Neural cell (in vitro differentiated cells): ENCODE results near the gene CDK1. TPM values are rescaled to one million over a fixed set of nuclear protein-coding genes. Genes with fewer than 3 reads are reported as not detected.

Experiments
- H2AFZ ChIP-seq: fragments of 200-600, 300-800 bp; sonication (generic), shearing (Covaris generic); 2 replicates; pipeline ENCODE4 v1.6.0; 2014; ENCODE audit warnings: low read depth, mild to moderate bottlenecking, antibody characterized with exemption, low read length, moderate library complexity
- H3F3A ChIP-seq: fragments of 200-600 bp; shearing (Covaris generic); 2 replicates; pipeline ENCODE4 v1.6.1; 2016; ENCODE audit warnings: mild to moderate bottlenecking, moderate library complexity, mixed read lengths, antibody characterized with exemption, low read length; ENCODE audit not compliant: insufficient read depth, poor library complexity, severe bottlenecking
- H3K27ac ChIP-seq: fragments of 200-600, 300-800 bp; sonication (generic), shearing (Covaris generic); 2 replicates; pipeline ENCODE4 v1.5.1; 2014; ENCODE audit warnings: mild to moderate bottlenecking, low read length, moderate library complexity
- H3K27me3 ChIP-seq: fragments of 300-800, 200-600 bp; sonication (generic), shearing (Covaris generic); 2 replicates; pipeline ENCODE4 v1.6.0; 2014; ENCODE audit warnings: mild to moderate bottlenecking, low read depth, low read length, moderate library complexity; ENCODE audit not compliant: insufficient read depth
- H3K36me3 ChIP-seq: fragments of 300-800, 200-600 bp; sonication (generic), shearing (Covaris generic); 2 replicates; pipeline ENCODE4 v1.5.1; 2014; ENCODE audit warnings: mild to moderate bottlenecking, antibody characterized with exemption, low read length, moderate library complexity; ENCODE audit not compliant: insufficient read depth
- H3K4me2 ChIP-seq: fragments of 300-800, 200-600 bp; sonication (generic), shearing (Covaris generic); 2 replicates; pipeline ENCODE4 v1.6.0; 2014; ENCODE audit warnings: mild to moderate bottlenecking, low read length
- H3K4me3 ChIP-seq: fragments of 300-800, 200-600 bp; sonication (generic), shearing (Covaris generic); 2 replicates; pipeline ENCODE4 v1.5.1; 2014; ENCODE audit warnings: mild to moderate bottlenecking, low read length, moderate library complexity
- H3K79me2 ChIP-seq: fragments of 200-600 bp; shearing (Covaris generic); replicated peaks from 2 replicates; pipeline ENCODE4 v1.6.0; 2014; ENCODE audit warnings: mild to moderate bottlenecking, low read length, moderate library complexity; ENCODE audit not compliant: insufficient read depth
- H3K9ac ChIP-seq: fragments of 300-800, 200-600 bp; sonication (generic), shearing (Covaris generic); 2 replicates; pipeline ENCODE4 v1.6.1; 2016; ENCODE audit warnings: mild to moderate bottlenecking, low read length, mixed read lengths
- H3K9me2 ChIP-seq: fragments of 200-600 bp; shearing (Covaris generic); 2 replicates; pipeline ENCODE4 v1.6.1; 2016; ENCODE audit warnings: mild to moderate bottlenecking, low read length, mixed read lengths; ENCODE audit not compliant: insufficient read depth
- H3K9me3 ChIP-seq: fragments of 200-600, 300-800 bp; sonication (generic), shearing (Covaris generic); 2 replicates; pipeline ENCODE4 v1.6.1; 2016; ENCODE audit warnings: mild to moderate bottlenecking, mixed run types, low read length, moderate library complexity, mixed read lengths
- H4K20me1 ChIP-seq: fragments of 200-600 bp; shearing (Covaris generic); 2 replicates; pipeline ENCODE4 v1.6.1; 2016; ENCODE audit warnings: mild to moderate bottlenecking, mixed run types; ENCODE audit not compliant: insufficient read depth
- EP300 ChIP-seq: fragments of 450-650 bp; conservative IDR thresholded peaks from 2 replicates; pipeline ENCODE4 v1.6.1; 2014; ENCODE audit warnings: antibody characterized with exemption, mild to moderate bottlenecking, moderate library complexity; ENCODE audit not compliant: poor library complexity, severe bottlenecking
- EZH2 ChIP-seq: fragments of 200-600, 300-800 bp; shearing (Covaris generic), sonication (generic); IDR thresholded peaks from 2 replicates; pipeline ENCODE4 v1.6.1; 2014; ENCODE audit warnings: antibody characterized with exemption, low read length, borderline replicate concordance, mild to moderate bottlenecking; ENCODE audit not compliant: insufficient read depth, poor library complexity, severe bottlenecking
- MXI1 ChIP-seq: fragments of 450-650 bp; conservative IDR thresholded peaks from 2 replicates; pipeline ENCODE4 v1.6.1; 2014; ENCODE audit warnings: antibody characterized with exemption, mild to moderate bottlenecking; ENCODE audit not compliant: poor library complexity, severe bottlenecking
- RAD21 ChIP-seq: fragments of 450-650 bp; conservative IDR thresholded peaks from 2 replicates; pipeline ENCODE4 v1.6.1; 2014; ENCODE audit warnings: antibody characterized with exemption, mild to moderate bottlenecking, moderate library complexity
- SMC3 ChIP-seq: fragments of 450-650 bp; conservative IDR thresholded peaks from 2 replicates; pipeline ENCODE4 v1.6.1; 2014; ENCODE audit warnings: antibody characterized with exemption, mild to moderate bottlenecking, moderate library complexity; ENCODE audit not compliant: poor library complexity
- polyA plus RNA-seq: library from polyadenylated mRNA; depleted of rRNA; stranded (reverse); fragments of >200 nt; gene quantifications from 2 replicates; pipeline ENCODE4 v1.2.3, GENCODE V29; 2014
- TF ChIP-seq, protein P1 (sequence below): fragments of 450-650 bp; IDR thresholded peaks from 2 replicates; pipeline ENCODE4 v1.5.1; 2014; ENCODE audit warnings: antibody characterized with exemption, mild to moderate bottlenecking, moderate library complexity; ENCODE audit not compliant: poor library complexity, severe bottlenecking
- TF ChIP-seq, protein P2 (sequence below): IDR thresholded peaks from 2 replicates; pipeline ENCODE4 v1.6.1; 2012; ENCODE audit warnings: borderline replicate concordance

Gene CDK1
- polyA plus RNA-seq, 1 donor from 2014 or later = 4.0 TPM

DNA sequence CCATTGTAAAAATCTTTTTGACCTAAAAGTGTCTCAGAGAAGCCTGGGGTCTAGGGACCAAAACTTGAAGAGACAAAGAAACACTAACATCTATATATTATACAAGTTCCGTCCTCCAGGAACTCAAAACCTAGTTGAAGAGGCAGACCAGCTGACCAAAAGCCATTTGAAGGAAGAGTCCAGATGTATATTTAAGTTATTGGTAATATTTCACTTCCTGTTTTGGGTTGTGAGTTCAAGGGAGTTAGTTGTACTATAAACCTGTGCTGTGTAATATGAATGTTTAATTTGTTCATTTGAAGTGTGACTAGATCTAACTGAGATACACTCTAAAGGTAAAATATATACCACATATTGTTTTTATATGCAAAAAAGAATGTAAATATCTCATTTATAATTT, 45.0 kb downstream of the CDK1 start:
- no peaks in the 10 kb centered on the region for H3K79me2 ChIP-seq
- no peak overlapping the region for H3K9ac ChIP-seq
- no peak overlapping the region for H3K27ac ChIP-seq
- no peaks in the 10 kb centered on the region for H3K9me2 ChIP-seq
- no peaks in the 10 kb centered on the region for H3K27me3 ChIP-seq
- H3K4me3 ChIP-seq = no peak overlapping the region
- no peaks in the 10 kb centered on the region for H3K36me3 ChIP-seq
- no peak for TF ChIP-seq EZH2
- TF ChIP-seq, protein P1, sequence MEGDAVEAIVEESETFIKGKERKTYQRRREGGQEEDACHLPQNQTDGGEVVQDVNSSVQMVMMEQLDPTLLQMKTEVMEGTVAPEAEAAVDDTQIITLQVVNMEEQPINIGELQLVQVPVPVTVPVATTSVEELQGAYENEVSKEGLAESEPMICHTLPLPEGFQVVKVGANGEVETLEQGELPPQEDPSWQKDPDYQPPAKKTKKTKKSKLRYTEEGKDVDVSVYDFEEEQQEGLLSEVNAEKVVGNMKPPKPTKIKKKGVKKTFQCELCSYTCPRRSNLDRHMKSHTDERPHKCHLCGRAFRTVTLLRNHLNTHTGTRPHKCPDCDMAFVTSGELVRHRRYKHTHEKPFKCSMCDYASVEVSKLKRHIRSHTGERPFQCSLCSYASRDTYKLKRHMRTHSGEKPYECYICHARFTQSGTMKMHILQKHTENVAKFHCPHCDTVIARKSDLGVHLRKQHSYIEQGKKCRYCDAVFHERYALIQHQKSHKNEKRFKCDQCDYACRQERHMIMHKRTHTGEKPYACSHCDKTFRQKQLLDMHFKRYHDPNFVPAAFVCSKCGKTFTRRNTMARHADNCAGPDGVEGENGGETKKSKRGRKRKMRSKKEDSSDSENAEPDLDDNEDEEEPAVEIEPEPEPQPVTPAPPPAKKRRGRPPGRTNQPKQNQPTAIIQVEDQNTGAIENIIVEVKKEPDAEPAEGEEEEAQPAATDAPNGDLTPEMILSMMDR = no peak
- TF ChIP-seq, protein P2, sequence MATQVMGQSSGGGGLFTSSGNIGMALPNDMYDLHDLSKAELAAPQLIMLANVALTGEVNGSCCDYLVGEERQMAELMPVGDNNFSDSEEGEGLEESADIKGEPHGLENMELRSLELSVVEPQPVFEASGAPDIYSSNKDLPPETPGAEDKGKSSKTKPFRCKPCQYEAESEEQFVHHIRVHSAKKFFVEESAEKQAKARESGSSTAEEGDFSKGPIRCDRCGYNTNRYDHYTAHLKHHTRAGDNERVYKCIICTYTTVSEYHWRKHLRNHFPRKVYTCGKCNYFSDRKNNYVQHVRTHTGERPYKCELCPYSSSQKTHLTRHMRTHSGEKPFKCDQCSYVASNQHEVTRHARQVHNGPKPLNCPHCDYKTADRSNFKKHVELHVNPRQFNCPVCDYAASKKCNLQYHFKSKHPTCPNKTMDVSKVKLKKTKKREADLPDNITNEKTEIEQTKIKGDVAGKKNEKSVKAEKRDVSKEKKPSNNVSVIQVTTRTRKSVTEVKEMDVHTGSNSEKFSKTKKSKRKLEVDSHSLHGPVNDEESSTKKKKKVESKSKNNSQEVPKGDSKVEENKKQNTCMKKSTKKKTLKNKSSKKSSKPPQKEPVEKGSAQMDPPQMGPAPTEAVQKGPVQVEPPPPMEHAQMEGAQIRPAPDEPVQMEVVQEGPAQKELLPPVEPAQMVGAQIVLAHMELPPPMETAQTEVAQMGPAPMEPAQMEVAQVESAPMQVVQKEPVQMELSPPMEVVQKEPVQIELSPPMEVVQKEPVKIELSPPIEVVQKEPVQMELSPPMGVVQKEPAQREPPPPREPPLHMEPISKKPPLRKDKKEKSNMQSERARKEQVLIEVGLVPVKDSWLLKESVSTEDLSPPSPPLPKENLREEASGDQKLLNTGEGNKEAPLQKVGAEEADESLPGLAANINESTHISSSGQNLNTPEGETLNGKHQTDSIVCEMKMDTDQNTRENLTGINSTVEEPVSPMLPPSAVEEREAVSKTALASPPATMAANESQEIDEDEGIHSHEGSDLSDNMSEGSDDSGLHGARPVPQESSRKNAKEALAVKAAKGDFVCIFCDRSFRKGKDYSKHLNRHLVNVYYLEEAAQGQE = no peak
- no peak overlapping the region for H2AFZ ChIP-seq
- no peaks in the 10 kb centered on the region for H3K9me3 ChIP-seq
- H4K20me1 ChIP-seq = no peaks in the 10 kb centered on the region
- H3K4me2 ChIP-seq = no peak overlapping the region
- H3F3A ChIP-seq = no peaks in the 10 kb centered on the region

DNA sequence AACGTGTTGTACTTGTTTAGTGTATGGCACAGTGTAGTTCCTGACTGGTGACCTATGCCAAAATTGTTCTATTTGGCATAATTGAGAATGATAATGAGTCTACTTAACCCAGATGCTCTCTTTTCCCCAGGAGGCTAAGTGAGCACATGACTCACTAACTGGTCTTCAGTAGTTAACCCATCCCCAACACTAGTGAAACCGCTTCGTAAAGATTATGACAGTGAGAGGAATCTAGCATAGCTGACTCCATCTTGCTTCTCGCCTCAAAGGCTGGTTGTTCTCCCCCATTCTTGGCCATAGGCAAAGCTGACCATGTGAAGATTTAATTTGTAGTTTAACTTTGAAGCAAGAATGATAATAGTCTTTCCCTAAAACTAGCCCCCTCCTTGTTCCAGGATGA, 47.2 kb downstream of the CDK1 start:
- H3K27ac ChIP-seq = no peak overlapping the region
- H3K79me2 ChIP-seq = no peaks in the 10 kb centered on the region
- H3K9ac ChIP-seq = no peak overlapping the region
- no peaks in the 10 kb centered on the region for H3F3A ChIP-seq
- H3K9me3 ChIP-seq = no peaks in the 10 kb centered on the region
- no peak overlapping the region for H3K4me3 ChIP-seq
- H4K20me1 ChIP-seq = no peaks in the 10 kb centered on the region
- no peaks in the 10 kb centered on the region for H3K36me3 ChIP-seq
- no peak overlapping the region for H2AFZ ChIP-seq
- H3K27me3 ChIP-seq = no peaks in the 10 kb centered on the region
- no peak for TF ChIP-seq SMC3
- no peak for TF ChIP-seq MXI1
- TF ChIP-seq EP300 = no peak
- no peak for TF ChIP-seq EZH2
- no peak for TF ChIP-seq RAD21
- TF ChIP-seq, protein P1 = no peak
- H3K9me2 ChIP-seq = no peaks in the 10 kb centered on the region
- H3K4me2 ChIP-seq = no peak overlapping the region
